Peyer's patch (tissue), 4 donors: ENCODE results near the gene GABRG3.

Source experiments
- POLR2A ChIP-seq, 2 donors: fragments of 450-650 bp; IDR thresholded peaks; one replicate each; pipeline ENCODE4 v1.5.1; 2017; ENCODE audit warnings: antibody characterized with exemption in 2 of 2, mild to moderate bottlenecking in 2 of 2, moderate library complexity in 2 of 2
- TF ChIP-seq, protein P1 (sequence below), 6 experiments: fragments of 450-650 bp in 4 of 6; fragments of 200-600 bp in 2 of 6; sonication (generic) in 1 of 6; IDR thresholded peaks; one replicate each; pipeline ENCODE4 v1.5.1; 2017 to 2019; ENCODE audit warnings: antibody characterized with exemption in 6 of 6, mild to moderate bottlenecking in 3 of 6, moderate library complexity in 1 of 6

GRCh38 chr15:27479296-27480140 lies 508.5 kb downstream of the GABRG3 start:
- TF ChIP-seq POLR2A (IDR thresholded peaks at IDR 0.05): no peak
- TF ChIP-seq, protein P1, sequence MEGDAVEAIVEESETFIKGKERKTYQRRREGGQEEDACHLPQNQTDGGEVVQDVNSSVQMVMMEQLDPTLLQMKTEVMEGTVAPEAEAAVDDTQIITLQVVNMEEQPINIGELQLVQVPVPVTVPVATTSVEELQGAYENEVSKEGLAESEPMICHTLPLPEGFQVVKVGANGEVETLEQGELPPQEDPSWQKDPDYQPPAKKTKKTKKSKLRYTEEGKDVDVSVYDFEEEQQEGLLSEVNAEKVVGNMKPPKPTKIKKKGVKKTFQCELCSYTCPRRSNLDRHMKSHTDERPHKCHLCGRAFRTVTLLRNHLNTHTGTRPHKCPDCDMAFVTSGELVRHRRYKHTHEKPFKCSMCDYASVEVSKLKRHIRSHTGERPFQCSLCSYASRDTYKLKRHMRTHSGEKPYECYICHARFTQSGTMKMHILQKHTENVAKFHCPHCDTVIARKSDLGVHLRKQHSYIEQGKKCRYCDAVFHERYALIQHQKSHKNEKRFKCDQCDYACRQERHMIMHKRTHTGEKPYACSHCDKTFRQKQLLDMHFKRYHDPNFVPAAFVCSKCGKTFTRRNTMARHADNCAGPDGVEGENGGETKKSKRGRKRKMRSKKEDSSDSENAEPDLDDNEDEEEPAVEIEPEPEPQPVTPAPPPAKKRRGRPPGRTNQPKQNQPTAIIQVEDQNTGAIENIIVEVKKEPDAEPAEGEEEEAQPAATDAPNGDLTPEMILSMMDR (IDR thresholded peaks at IDR 0.05): no peak
